ENCODE measurements around the gene TMEM272.

TMEM272 gene

DNA sequence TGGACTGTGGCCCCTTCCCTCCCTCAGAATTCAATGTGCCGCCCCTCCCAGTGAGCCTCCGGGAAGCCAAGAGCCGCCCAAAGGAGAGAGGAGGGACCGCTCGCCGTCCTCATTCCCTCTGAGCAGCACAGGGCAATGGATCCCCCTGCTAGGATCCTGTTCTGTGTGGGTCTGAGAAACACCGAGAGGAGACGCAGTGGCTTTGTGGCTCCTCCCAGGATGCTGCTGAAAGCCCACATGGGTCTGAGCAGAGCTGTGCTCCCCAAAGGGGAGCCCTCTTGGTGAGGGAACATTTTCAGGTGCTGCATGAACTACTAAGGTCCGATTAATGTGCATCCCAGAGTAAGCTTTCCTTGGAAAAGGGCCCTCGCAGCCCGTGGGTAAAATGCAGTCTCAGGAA is 71.5 kb downstream of the TMEM272 start:
- Histone ChIP-seq H3K9ac (ENCODE audit: insufficient read length, low read depth) (no peak overlapping the region), H3K4me3 (ENCODE audit: insufficient read length, low read depth) (no peak overlapping the region), H3K27me3 (ENCODE audit: insufficient read depth, insufficient read length) (no peaks in the 10 kb centered on the region), H3K4me1 (ENCODE audit: insufficient read depth, insufficient read length) (no peaks in the 10 kb centered on the region), H3K9me3 (ENCODE audit: insufficient read depth, low read length) (no peaks in the 10 kb centered on the region), H3K36me3 (ENCODE audit: insufficient read depth, insufficient read length, low read length) (no peaks in the 10 kb centered on the region)
- no peak for DNase-seq (ENCODE audit: low read depth, low spot score)
- TF ChIP-seq ZNF274 (IDR thresholded peaks at IDR 0.05; ENCODE audit: low read depth, low read length) (no peak), YY1 (IDR thresholded peaks at IDR 0.05; ENCODE audit: insufficient read depth, insufficient read length) (no peak)

DNA sequence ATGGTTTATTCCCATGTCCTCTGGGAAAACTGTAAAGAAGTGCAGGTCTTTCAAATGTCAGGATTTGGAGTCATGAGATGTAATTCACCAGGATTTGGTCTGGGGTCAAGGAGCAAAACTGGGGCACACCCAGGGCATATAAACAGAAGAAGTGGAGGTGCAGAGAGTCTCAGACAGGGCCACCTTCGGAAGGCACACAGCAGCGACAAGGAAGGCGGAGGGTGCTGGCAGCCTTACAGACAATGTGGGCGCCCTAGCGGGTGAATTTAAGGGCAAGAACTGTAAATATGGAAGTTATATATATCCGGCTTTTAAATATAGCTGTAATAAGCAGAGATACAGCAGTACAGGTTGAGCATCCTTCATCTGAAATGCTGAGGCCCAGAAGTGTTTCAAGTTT is 72.2 kb downstream of the TMEM272 start:
- Histone ChIP-seq H3K4me1 (ENCODE audit: insufficient read depth, insufficient read length) (no peaks in the 10 kb centered on the region), H3K9ac (ENCODE audit: insufficient read length, low read depth) (no peak overlapping the region), H3K36me3 (ENCODE audit: insufficient read depth, insufficient read length, low read length) (no peaks in the 10 kb centered on the region), H3K4me3 (ENCODE audit: insufficient read length, low read depth) (no peak overlapping the region), H3K9me3 (ENCODE audit: insufficient read depth, low read length) (no peaks in the 10 kb centered on the region), H3K27me3 (ENCODE audit: insufficient read depth, insufficient read length) (no peaks in the 10 kb centered on the region)
- TF ChIP-seq SUZ12 (IDR thresholded peaks at IDR 0.05; ENCODE audit: extremely low read depth, insufficient read depth, insufficient read length) (no peak), YY1 (IDR thresholded peaks at IDR 0.05; ENCODE audit: insufficient read depth, insufficient read length) (no peak), ZNF274 (IDR thresholded peaks at IDR 0.05; ENCODE audit: low read depth, low read length) (no peak)
- no peak for DNase-seq (ENCODE audit: low read depth, low spot score)

DNA sequence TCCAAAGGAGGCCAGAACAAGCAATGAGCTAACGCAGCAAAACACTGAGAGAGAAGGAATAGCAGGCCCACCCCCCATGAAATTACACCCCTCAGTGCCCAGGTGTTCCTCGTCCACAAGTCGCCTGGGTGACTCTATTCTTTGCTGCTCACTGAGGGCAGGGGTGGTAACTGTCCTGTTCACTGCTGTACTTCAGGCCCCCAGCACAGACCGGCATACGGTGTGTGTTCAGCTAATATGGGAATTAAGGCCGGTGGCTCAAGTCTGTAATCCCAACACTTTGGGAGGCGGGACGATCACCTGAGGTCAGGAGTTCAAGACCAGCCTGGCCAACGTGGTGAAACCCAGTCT is 72.9 kb downstream of the TMEM272 start:
- no peaks in the 10 kb centered on the region for H3K36me3 ChIP-seq (ENCODE audit: insufficient read depth, insufficient read length, low read length)
- H3K9me3 ChIP-seq (ENCODE audit: insufficient read depth, low read length): no peaks in the 10 kb centered on the region
- no peak overlapping the region for H3K9ac ChIP-seq (ENCODE audit: insufficient read length, low read depth)
- no peak overlapping the region for H3K4me3 ChIP-seq (ENCODE audit: insufficient read length, low read depth)
- no peak for TF ChIP-seq ZNF274 (IDR thresholded peaks at IDR 0.05; ENCODE audit: low read depth, low read length)
- TF ChIP-seq SUZ12 (IDR thresholded peaks at IDR 0.05; ENCODE audit: extremely low read depth, insufficient read depth, insufficient read length): no peak
- no peak for TF ChIP-seq YY1 (IDR thresholded peaks at IDR 0.05; ENCODE audit: insufficient read depth, insufficient read length)
- no peak for DNase-seq (ENCODE audit: low read depth, low spot score)
- H3K27me3 ChIP-seq (ENCODE audit: insufficient read depth, insufficient read length): no peaks in the 10 kb centered on the region
- H3K4me1 ChIP-seq (ENCODE audit: insufficient read depth, insufficient read length): no peaks in the 10 kb centered on the region

DNA sequence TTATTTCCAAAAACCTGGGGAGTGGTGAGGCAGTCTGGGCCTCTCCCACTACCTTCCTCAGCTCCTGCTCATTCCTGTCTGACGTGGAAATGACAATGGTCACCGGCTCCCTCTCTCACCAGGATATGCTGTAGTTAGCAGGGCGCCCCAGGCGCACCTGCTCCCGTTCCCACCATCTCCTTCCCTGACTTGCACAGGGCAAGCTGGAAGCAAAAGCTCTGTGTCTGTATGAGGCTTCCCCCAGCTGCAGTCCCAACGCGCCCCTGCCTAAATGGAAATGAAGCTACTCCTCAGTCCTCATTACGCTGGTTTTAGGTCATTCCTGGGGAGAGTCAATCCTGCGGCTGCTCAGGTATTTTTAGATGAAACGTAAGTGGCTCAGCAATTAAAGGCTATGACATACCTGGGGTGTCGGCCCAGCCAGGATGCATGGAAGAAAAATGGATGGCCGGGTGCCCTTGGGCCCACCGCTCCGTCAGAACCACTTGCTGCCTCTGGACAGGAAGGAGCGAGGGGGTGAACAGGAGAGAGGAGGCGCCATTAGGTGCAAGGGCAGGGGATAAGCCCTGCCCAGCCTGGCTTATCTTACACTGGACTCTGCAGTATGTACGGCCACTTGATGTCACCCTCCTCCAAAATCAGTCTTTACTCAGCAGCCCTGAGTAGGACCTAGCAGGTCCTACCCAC is 73.4 kb downstream of the TMEM272 start:
- no peaks in the 10 kb centered on the region for H3K9me3 ChIP-seq (ENCODE audit: insufficient read depth, low read length)
- no peak for DNase-seq (ENCODE audit: low read depth, low spot score)
- no peak overlapping the region for H3K9ac ChIP-seq (ENCODE audit: insufficient read length, low read depth)
- TF ChIP-seq ZNF274 (IDR thresholded peaks at IDR 0.05; ENCODE audit: low read depth, low read length) (no peak), YY1 (IDR thresholded peaks at IDR 0.05; ENCODE audit: insufficient read depth, insufficient read length) (no peak), SUZ12 (IDR thresholded peaks at IDR 0.05; ENCODE audit: extremely low read depth, insufficient read depth, insufficient read length) (no peak)
- H3K4me1 ChIP-seq (ENCODE audit: insufficient read depth, insufficient read length): no peaks in the 10 kb centered on the region
- H3K27me3 ChIP-seq (ENCODE audit: insufficient read depth, insufficient read length): no peaks in the 10 kb centered on the region
- H3K36me3 ChIP-seq (ENCODE audit: insufficient read depth, insufficient read length, low read length): peaks cover 3% of the 10 kb centered on the region
- no peak overlapping the region for H3K4me3 ChIP-seq (ENCODE audit: insufficient read length, low read depth)

GRCh38 chr13:51770681-51771417 is 74.1 kb downstream of the TMEM272 start:
- Histone ChIP-seq H3K4me1 (ENCODE audit: insufficient read depth, insufficient read length) (no peaks in the 10 kb centered on the region), H3K4me3 (ENCODE audit: insufficient read length, low read depth) (no peak overlapping the region), H3K36me3 (ENCODE audit: insufficient read depth, insufficient read length, low read length) (peaks cover 4% of the 10 kb centered on the region), H3K9ac (ENCODE audit: insufficient read length, low read depth) (no peak overlapping the region), H3K27me3 (ENCODE audit: insufficient read depth, insufficient read length) (no peaks in the 10 kb centered on the region), H3K9me3 (ENCODE audit: insufficient read depth, low read length) (no peaks in the 10 kb centered on the region)
- no peak for DNase-seq (ENCODE audit: low read depth, low spot score)
- no peak for TF ChIP-seq SUZ12 (IDR thresholded peaks at IDR 0.05; ENCODE audit: extremely low read depth, insufficient read depth, insufficient read length)
- no peak for TF ChIP-seq YY1 (IDR thresholded peaks at IDR 0.05; ENCODE audit: insufficient read depth, insufficient read length)
- no peak for TF ChIP-seq ZNF274 (IDR thresholded peaks at IDR 0.05; ENCODE audit: low read depth, low read length)

- DNase-seq (ENCODE audit: low read depth, low spot score): no peak
- Histone ChIP-seq H3K27me3 (ENCODE audit: insufficient read depth, insufficient read length) (no peaks in the 10 kb centered on the region), H3K4me3 (ENCODE audit: insufficient read length, low read depth) (no peak overlapping the region), H3K4me1 (ENCODE audit: insufficient read depth, insufficient read length) (no peaks in the 10 kb centered on the region), H3K9me3 (ENCODE audit: insufficient read depth, low read length) (no peaks in the 10 kb centered on the region), H3K36me3 (ENCODE audit: insufficient read depth, insufficient read length, low read length) (peaks cover 4% of the 10 kb centered on the region), H3K9ac (ENCODE audit: insufficient read length, low read depth) (no peak overlapping the region)
- TF ChIP-seq ZNF274 (IDR thresholded peaks at IDR 0.05; ENCODE audit: low read depth, low read length) (no peak), SUZ12 (IDR thresholded peaks at IDR 0.05; ENCODE audit: extremely low read depth, insufficient read depth, insufficient read length) (no peak), YY1 (IDR thresholded peaks at IDR 0.05; ENCODE audit: insufficient read depth, insufficient read length) (no peak)
These were observed 74.8 kb downstream of the TMEM272 start for GRCh38 chr13:51770160-51770559.

- no peak for DNase-seq (ENCODE audit: low read depth, low spot score)
- Histone ChIP-seq H3K4me1 (ENCODE audit: insufficient read depth, insufficient read length) (no peaks in the 10 kb centered on the region), H3K36me3 (ENCODE audit: insufficient read depth, insufficient read length, low read length) (peaks cover 4% of the 10 kb centered on the region), H3K9ac (ENCODE audit: insufficient read length, low read depth) (no peak overlapping the region), H3K9me3 (ENCODE audit: insufficient read depth, low read length) (no peaks in the 10 kb centered on the region), H3K27me3 (ENCODE audit: insufficient read depth, insufficient read length) (no peaks in the 10 kb centered on the region), H3K4me3 (ENCODE audit: insufficient read length, low read depth) (no peak overlapping the region)
- TF ChIP-seq ZNF274 (IDR thresholded peaks at IDR 0.05; ENCODE audit: low read depth, low read length) (no peak), YY1 (IDR thresholded peaks at IDR 0.05; ENCODE audit: insufficient read depth, insufficient read length) (no peak), SUZ12 (IDR thresholded peaks at IDR 0.05; ENCODE audit: extremely low read depth, insufficient read depth, insufficient read length) (no peak)
These were observed 75.4 kb downstream of the TMEM272 start for GRCh38 chr13:51769455-51770127.

Data from NT2/D1 (cell line).